ENCODE results near the gene CCNB2.

The CCNB2 gene

DNA sequence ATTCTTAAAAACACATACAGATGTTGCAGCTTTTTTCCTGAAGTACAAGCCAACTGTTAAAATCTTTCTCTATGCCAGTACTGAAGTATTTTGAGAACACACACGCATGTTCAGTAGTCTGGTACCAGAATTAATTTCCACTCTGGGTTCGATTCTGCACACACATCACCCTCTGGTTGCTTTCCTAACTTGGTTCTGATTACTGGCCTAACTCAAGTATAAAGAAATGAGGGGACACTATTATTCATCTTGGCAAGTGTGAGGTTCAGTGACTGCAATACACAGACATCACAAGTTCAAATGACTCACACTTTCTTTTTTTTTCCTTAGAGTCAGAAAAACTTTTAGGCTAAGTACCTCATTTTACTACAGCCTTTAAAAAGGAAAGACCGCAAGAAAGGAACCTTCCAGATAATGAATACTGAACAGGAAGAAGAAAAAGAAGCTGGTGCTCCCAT lies 64.3 kb downstream of the CCNB2 start:
- DNase-seq: no peak

GRCh38 chr15:59170295-59171066 lies 65.5 kb downstream of the CCNB2 start:
- no peak for DNase-seq

GRCh38 chr15:59171067-59171397 lies 66.1 kb downstream of the CCNB2 start:
- no peak for DNase-seq

GRCh38 chr15:59172289-59172901 lies 67.4 kb downstream of the CCNB2 start:
- DNase-seq: no peak

DNA sequence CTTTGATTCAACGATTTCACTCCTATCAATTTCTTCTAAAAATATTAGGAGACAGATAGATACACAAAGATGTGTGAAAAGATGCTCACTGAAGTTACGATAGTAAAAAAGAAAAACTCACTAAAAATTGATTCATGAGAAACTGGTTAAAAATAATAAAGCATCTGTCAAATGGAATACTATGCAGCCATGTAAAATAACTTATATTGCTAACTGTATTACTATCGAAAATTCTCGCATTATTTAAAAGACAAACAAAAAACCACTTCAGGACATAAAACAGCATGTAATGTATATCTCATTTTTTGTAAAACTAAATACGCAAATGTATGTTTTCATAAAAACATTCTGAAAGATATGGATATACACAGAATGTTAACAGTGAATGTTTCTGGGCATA lies 68.2 kb downstream of the CCNB2 start:
- no peak for DNase-seq

GRCh38 chr15:59174151-59174834 lies 69.3 kb downstream of the CCNB2 start:
- DNase-seq: no peak
